Upper lobe of right lung (tissue), 1 donor: ENCODE results near the gene CELSR1. TPM values are rescaled to one million over a fixed set of nuclear protein-coding genes. Genes with fewer than 3 reads are reported as not detected.

Experiments
- ATAC-seq: fragments of 200-7000 bp; cut with Tn5 transposase; one replicate; pipeline ENCODE4 v1.9.1; 2020; ENCODE audit warnings: mild to moderate bottlenecking, moderate library complexity
- DNase-seq: peaks from one replicate; pipeline ENCODE4 v3.0.0-alpha.2; 2020
- H3K27ac ChIP-seq: fragments of 200-600 bp; one replicate; pipeline ENCODE4 v1.8.0; 2022
- H3K27me3 ChIP-seq: fragments of 200-600 bp; one replicate; pipeline ENCODE4 v1.8.0; 2022; ENCODE audit warnings: mild to moderate bottlenecking
- H3K36me3 ChIP-seq: fragments of 200-600 bp; one replicate; pipeline ENCODE4 v1.8.0; 2022
- H3K4me1 ChIP-seq: fragments of 200-600 bp; one replicate; pipeline ENCODE4 v1.8.0; 2022
- H3K4me3 ChIP-seq: fragments of 200-600 bp; one replicate; pipeline ENCODE4 v1.8.0; 2022; ENCODE audit warnings: mild to moderate bottlenecking
- H3K9me3 ChIP-seq: fragments of 200-600 bp; one replicate; pipeline ENCODE4 v1.8.0; 2022
- CTCF ChIP-seq: fragments of 200-600 bp; IDR thresholded peaks from one replicate; pipeline ENCODE4 v1.8.0; 2022; ENCODE audit warnings: antibody characterized with exemption
- intact Hi-C: fragments of 100-400 bp; cut with DNase I; formaldehyde crosslinking; loops from one replicate; pipeline ENCODE4 v1.11.0; 2022
- total RNA-seq: library from RNA; stranded (reverse); fragmentation: NEBNext Ultra II Directional; extraction: Animal tissue kit (Norgen Biotek cat#: 25700); gene quantifications from one replicate; pipeline ENCODE4 v1.2.1, GENCODE V29; 2021
- donor health status: DM: no; HTN: yes; CAD: no; lungs with severe emphysema.

CELSR1 gene
- total RNA-seq, 1 donor from 2014 or later, result 53.5 TPM

GRCh38 chr22:46455446-46455845 lies 82.0 kb downstream of the CELSR1 start:
- no peak for TF ChIP-seq CTCF
- H3K27ac ChIP-seq, result no peak overlapping the region
- peaks cover 21% of the 10 kb centered on the region for H3K4me1 ChIP-seq
- H3K4me3 ChIP-seq, result no peak overlapping the region
- H3K27me3 ChIP-seq, result no peaks in the 10 kb centered on the region
- DNase-seq (no peak), ATAC-seq (no peak)
- intact Hi-C loops, result no loop called here
- H3K36me3 ChIP-seq, result no peaks in the 10 kb centered on the region
- no peaks in the 10 kb centered on the region for H3K9me3 ChIP-seq

- Histone ChIP-seq H3K9me3 (no peaks in the 10 kb centered on the region), H3K36me3 (no peaks in the 10 kb centered on the region), H3K27ac (no peak overlapping the region), H3K4me3 (no peak overlapping the region), H3K27me3 (no peaks in the 10 kb centered on the region), H3K4me1 (peaks cover 21% of the 10 kb centered on the region)
- TF ChIP-seq CTCF, result no peak
- ATAC-seq (no peak), DNase-seq (peak; percentile 54)
- intact Hi-C loops, result no loop called here
Measured at GRCh38 chr22:46454504-46455269, 82.7 kb downstream of the CELSR1 start.

- peaks cover 21% of the 10 kb centered on the region for H3K4me1 ChIP-seq
- TF ChIP-seq CTCF, result no peak
- H3K4me3 ChIP-seq, result no peak overlapping the region
- H3K27me3 ChIP-seq, result no peaks in the 10 kb centered on the region
- H3K36me3 ChIP-seq, result no peaks in the 10 kb centered on the region
- H3K9me3 ChIP-seq, result no peaks in the 10 kb centered on the region
- DNase-seq (no peak), ATAC-seq (no peak)
- intact Hi-C loops, result no loop called here
- H3K27ac ChIP-seq, result no peak overlapping the region
Measured at GRCh38 chr22:46453829-46454503, 83.5 kb downstream of the CELSR1 start.

- Histone ChIP-seq H3K9me3 (no peaks in the 10 kb centered on the region), H3K27ac (no peak overlapping the region), H3K4me3 (no peak overlapping the region), H3K4me1 (peaks cover 21% of the 10 kb centered on the region), H3K27me3 (no peaks in the 10 kb centered on the region), H3K36me3 (no peaks in the 10 kb centered on the region)
- DNase-seq (no peak), ATAC-seq (peak; percentile 54)
- TF ChIP-seq CTCF, result no peak
- intact Hi-C loops, result no loop called here
Measured at GRCh38 chr22:46453006-46453828, 84.2 kb downstream of the CELSR1 start.

GRCh38 chr22:46452195-46453005 lies 85.0 kb downstream of the CELSR1 start:
- H3K27ac ChIP-seq, result peak overlapping the region; percentile 11
- H3K36me3 ChIP-seq, result no peaks in the 10 kb centered on the region
- no peak for TF ChIP-seq CTCF
- no peaks in the 10 kb centered on the region for H3K27me3 ChIP-seq
- H3K9me3 ChIP-seq, result no peaks in the 10 kb centered on the region
- H3K4me1 ChIP-seq, result peaks cover 21% of the 10 kb centered on the region
- DNase-seq, result no peak
- intact Hi-C loops, result no loop called here
- no peak overlapping the region for H3K4me3 ChIP-seq
- ATAC-seq, result peak; percentile 31
